Dermis blood vessel endothelial cell (primary cell): ENCODE data around the gene B4GALNT4. TPM values are rescaled to one million over a fixed set of nuclear protein-coding genes. Genes with fewer than 3 reads are reported as not detected.
"Not testable (repeated sequence)": the region's sequence is repeated elsewhere in the genome, so short reads cannot be mapped to it uniquely, and the experiment has no call there.

Experiments used
- DNase-seq: peaks from one replicate; pipeline ENCODE4 v3.0.0; 2010
- total RNA-seq: library from RNA; depleted of rRNA; stranded (reverse); fragments of >200 nt; gene quantifications from 2 replicates; pipeline ENCODE4 v1.2.3, GENCODE V29; 2014

Gene B4GALNT4
- total RNA-seq, 1 donor from 2014 or later: 5.6 TPM

DNA sequence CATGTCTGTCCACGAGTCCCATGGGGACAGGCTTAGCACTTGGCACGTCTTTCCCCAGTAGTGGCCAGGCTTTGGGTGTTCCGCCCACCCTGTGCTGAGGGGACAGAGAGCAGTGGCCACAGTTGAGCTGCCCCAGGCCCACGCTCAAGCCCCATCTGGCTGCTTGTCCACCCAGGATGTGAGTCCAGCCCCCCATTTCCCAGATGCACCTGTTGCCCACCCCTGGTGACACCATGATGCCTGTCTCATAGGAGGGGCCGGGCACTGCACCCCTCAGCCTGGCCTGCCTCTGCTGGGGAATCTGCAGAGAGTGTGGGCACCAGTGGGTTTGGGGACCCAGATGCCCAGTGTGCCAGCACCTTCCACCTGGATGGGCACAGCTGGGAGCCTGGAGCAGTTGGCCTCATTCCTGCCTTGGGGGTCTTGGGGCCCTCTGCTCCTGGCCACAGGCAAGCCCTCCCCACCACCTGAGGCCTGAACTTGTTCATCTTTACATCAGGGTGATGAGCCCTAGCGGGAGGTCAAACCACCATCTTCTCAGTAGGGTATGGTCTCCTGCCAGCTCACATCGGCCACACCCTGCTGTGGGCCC, 39.8 kb downstream of the B4GALNT4 start:
- no peak for DNase-seq

DNA sequence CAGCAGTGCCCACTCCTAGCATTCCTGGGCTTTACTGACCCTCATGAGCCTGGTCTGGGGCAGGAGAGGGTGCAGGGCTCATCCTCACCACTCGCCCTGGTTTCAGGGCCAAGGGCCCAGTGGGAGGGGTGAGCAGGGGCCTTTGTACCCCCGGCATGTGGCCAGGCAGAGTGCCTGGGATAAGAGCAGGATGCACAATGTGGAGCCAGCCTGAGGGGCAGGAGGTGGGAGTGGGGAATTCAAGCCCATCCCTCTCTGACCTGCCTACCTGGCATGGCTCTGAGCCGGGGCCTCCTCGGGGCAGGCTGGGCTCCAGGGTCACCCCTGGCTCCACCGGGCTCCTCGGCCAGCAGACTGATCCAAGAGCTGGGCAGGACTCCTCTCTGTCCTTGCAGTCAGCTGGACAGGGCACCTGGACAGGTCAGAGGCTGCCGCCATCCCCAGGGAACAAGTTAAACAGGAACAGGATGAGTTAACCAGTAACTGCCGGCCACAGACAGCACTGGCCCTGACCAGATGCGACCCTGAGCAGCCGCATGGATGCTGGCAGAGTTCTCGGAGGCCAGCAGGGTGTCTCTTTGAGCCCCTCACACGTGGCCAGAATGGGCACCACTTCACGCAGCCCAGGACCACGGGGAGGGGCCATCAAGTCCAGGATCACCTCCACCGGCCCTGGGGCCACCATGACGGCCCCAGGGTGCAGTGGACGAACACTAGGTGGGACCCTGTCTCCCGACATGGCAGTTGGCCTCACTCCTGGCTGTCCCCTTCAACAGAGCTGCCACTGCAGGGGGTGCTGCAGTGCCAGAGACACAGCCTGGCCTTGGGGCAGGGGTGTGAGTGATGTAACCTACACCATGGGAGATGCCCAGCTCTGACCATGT, 40.5 kb downstream of the B4GALNT4 start:
- no peak for DNase-seq

DNA sequence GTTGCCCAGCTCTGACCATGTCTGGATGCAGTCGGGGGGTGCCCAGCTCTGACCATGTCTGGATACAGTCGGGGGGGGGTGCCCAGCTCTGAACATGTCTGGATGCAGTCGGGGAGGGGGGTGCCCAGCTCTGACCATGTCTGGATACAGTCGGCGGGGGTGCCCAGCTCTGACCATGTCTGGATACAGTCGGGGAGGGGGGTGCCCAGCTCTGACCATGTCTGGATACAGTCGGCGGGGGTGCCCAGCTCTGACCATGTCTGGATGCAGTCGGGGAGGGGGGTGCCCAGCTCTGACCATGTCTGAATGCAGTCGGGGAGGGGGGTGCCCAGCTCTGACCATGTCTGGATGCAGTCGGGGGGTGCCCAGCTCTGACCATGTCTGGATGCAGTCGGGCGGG, 41.4 kb downstream of the B4GALNT4 start:
- DNase-seq: not testable (repeated sequence)

DNA sequence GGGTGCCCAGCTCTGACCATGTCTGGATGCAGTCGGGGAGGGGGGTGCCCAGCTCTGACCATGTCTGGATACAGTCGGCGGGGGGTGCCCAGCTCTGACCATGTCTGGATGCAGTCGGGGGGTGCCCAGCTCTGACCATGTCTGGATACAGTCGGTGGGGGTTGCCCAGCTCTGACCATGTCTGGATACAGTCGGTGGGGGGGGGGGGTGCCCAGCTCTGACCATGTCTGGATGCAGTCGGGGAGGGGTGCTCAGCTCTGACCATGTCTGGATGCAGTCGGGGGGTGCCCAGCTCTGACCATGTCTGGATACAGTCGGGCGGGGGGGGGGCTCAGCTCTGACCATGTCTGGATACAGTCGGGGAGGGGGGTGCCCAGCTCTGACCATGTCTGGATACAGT, 42.2 kb downstream of the B4GALNT4 start:
- DNase-seq: not testable (repeated sequence)

DNA sequence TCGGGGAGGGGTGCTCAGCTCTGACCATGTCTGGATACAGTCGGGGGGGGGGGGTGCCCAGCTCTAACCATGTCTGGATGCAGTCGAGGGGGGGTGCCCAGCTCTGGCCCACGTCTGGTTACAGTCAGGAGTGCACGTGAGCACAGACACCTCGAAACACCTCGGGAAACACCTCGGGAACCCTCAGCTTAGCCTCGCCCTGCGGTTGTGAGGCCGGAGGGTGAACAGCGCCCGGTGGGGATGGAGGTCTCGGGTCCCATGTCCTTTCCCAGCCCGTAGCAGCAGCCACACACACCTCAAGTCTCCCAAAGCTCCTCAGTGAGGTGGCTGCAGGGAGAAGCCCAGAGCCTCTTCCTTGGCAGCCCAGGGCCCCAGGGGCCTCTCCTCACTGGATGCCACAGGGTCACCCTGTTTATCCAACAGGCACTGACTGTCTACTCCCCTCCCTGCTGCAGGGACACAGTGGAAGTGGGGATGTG, 43.4 kb downstream of the B4GALNT4 start:
- no peak for DNase-seq

DNA sequence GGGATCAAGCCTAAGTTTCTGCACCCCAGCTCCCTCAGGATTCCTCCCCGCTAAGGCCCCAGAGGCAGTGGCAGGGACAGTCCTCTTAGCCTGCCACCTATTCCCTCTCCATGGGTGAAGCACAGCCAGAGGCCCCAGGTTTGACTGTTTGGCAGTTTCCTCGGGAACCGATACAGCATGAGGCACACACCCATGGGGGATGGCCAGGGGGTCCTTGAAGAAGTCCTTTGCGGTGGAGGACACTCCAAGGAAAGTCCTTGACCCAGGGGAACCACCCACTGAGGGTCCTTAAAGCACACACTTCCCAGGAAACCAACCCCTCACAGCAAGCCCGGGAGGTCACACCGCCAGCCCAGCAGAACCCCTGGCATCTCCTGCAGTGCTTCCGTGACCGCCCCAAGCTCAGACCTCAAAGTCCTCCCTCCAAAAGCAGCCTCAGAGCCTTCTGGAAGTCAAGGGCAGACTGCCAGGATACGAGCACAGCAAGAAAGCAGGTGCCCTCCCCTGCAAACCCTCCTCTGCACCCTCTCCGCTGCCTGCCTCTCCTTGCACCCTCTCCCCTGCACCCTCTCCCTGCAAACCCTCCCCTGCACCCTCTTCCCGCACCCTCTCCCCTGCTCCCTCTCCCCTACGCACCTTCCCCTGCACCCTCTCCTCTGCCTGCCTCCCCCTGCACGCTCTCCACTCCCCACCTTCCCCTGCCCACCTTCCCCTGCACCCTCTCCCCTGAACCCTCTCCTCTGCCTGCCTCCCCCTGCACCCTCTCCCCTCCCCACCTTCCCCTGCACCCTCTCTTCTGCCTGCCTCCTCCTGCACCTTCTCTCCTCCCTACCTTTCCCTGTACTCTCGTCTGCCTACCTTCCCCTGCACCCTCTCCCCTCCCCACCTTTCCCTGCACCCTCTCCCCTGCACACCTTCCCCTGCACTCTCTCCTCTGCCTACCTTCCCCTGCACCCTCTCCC, 44.1 kb downstream of the B4GALNT4 start:
- no peak for DNase-seq

DNA sequence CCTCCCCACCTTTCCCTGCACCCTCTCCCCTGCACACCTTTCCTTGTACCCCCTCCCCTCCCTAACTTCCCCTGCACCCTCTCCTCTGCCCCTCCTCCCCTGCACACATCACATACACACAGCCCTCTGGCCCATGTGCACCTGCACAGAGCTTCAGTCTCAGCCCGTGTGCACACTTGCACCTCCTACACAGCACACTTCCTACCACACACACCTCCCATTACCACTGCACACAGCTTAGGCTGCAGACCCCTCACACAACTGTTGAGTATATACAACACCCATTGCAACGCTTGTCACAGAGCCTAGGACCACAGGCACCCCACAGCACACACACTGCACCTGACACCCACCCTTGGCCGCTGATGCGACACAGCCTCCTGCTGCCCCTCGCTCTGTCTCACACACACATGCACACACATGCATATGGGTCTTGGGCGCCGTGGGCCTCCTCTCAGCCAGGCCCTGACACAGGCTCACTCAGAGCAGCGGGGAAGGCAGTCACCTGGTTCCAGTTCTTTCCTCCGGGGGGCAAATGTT, 45.1 kb downstream of the B4GALNT4 start:
- no peak for DNase-seq

DNA sequence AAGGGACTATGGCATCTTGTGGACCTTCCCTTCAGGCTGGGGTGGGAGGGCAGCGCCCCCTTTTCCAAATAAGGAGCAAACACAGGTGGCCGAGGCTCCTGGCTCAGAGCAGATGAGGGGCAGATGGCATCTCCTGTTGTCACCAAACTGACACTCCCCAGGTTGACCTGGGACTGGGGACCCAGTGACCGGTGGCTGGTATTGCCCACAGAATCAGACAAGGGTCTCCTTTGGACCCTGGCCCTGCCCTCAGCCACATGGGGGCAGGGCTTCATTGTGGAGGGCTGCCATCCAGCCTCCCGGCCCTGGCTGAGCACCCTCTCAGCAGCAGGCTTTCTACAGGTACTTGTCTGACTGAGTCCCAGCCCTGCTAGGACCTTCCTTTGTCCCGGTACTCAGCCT, 46.3 kb downstream of the B4GALNT4 start:
- DNase-seq: peak; percentile 17

DNA sequence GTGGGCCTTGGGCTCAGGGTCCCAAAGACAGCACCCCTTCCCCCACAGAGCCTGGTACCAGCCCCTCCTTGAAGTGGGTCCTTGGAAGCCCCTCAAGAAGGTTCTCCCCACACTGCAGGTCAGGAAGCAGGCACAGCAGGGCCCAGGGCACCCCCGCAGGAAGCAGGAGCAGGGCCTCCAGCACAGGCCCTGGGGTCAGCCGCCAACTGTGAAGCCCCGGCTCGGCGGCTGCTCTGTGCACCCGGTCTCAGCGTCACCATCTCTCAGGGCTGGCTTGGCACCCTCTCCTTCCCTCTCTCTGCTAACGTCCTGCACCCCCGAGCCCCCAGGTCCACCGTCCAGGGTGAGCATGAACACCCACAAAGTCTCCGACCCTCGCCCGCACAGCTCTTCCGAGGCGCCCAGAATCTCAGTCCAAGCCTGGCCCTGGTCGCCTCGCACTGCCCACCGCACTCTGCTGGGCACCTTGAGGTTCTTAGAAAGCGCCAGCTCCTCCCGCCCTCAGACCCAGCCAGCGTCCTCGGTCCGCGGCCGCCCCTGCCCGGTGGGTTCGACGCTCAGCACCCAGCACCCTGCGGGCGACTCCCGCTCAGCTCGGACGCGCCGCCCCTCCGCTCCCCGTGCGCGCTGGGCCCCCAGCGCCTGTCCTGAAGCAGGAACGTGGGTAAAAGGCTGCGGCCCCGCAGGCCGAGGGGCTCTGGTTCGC, 46.9 kb downstream of the B4GALNT4 start:
- no peak for DNase-seq

DNA sequence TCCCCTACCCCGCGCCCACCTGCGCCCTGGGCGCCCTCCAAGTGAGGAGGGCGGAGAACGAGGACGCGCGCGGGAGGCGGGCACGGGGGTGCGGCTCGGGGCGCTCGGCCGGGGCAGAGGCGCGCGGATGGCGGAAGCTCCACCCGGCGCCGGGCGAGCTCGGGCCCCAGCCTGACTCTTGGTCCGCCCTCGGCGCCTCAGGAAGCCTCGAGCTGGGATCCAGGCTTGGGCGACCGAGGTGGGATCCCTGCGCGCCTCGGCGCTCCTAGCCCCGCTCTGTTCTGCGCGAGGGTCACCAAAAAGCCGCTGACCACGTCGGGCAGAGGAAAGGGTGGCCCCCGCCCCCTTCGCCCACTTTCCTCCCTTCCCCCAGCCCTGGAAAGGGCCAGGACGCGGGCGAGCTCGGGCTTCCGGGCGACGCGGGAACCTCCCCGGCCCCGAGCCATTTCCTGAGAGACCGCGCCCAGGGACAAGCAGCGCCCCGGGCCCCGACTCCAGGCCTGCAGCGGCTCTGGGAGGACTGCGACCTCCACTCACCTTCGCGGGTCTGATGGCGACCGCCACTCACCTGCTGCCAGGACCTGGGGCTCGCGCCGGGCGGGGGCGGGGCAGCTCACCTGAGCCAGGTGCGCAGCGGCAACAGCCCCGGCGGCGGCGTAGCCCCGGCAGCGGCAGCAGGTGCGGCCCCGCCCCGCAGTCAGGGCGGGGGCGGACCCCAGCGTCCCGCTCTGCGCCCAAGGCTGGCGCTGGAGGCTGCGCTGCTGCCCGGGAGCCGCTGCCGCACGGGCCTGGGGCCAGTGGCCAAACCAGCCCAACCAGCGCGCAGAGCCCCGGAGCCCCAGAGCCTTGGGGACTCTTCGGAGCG, 47.7 kb downstream of the B4GALNT4 start:
- DNase-seq: peak; percentile 41

DNA sequence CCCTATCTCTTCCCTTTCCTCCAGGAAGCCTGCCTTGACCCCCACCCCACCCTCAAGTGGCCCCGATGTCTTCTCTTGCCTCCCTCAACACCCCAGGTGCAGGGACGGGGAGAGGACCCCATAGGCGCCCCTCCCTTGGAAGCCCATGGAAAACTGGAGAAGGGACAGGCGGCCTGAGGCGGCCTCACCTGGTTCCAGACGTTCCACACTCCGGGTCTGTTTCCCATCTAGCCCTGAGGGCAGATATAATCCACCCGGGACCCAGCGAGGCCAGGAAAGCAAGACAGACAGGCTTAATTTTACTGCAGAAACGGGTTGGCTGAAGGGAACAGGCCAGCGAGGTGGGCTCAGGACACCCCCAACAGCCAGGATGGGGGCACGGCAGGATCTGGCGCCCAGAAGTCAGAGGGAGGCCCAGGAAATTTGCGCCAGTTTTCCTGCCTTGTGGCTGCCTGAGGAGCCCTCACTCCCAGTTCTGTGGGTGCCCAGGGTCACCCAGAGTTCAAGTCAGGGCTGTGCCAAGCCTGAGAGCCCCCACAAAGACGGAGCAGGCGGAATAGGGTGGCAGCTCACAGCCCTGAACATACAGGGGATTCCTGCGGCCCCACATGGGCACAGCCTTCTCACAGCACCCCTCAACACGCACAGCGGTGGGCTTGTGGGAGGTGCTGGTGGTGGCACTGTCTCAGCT, 48.5 kb downstream of the B4GALNT4 start:
- DNase-seq: no peak

DNA sequence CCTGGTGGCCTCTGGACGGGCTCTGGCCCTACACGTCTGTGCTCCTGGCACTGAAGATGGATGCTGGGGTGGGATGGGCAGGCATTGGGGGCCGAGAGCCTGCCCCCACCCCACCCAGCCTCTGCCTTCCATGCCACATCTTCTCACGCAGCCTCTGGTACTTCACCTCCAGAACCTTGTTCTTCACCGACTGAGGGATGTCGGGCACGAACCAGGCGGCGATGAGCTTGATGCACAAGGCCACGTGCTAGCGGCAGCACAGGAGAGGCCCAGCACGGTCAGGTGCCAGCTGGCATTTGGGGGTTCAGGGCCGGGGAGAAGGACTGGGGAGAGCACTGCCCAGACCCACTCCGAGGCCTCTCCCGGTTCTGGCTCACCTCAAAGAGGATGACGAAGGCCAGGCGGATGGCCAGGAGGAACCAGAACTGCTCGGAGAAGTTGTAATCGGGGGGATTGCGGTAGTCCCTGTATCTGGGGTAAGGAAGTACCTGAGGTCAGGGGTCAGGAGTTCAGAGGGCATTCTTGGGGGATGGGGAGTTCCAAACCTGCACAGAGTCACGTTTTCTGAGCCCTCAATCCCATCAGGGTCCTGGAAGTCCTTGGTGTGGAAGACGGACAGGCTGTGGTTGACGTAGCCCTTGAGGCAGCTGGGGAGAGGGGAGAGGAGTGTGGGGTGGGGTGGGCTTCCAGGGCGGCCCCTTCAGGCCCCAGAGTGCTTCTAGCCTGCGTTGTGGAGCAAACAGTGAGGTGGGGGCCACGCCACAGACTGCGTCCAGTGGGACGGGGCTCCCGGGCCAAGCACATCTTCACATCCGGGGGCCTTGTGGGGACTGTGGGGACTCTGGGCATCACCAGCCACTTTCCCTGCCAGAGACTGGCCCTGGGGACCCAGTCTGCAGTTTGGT, 49.3 kb downstream of the B4GALNT4 start:
- no peak for DNase-seq

DNA sequence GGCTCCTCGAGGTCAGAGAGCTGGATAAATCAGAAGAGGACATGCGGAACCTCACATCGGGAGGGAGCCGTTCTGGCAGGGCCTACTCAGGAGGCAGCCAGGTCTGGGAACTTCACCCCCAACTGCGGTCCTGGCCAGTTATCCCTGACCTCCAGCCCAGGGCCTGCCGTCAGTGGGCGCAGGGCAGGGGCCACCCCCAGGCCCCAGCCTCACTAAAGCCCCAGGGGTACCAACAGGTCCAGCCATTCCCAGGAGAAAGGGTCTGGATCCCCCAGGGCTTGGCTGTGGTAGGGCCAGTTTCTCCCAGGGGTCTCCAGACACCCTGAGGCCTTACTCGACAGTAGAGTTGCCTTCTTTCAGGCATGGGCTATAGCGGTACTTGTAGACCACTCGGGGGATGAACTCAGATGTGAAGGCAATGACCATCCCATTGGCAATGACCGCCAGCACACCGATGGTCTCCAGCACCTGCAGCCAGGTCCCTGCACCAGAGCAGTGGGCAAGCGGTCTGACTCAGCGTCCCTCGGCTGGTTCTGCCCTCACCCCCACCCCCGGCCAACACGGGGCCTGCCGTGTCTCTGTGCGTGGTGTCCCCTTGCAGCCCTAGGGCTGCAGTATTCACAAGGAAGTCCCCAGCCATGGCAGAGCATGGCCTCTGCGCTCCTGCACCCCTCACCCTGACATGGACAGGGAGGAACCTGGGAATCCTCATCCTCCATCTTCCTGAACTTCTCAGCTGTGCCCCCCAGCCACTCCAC, 50.1 kb downstream of the B4GALNT4 start:
- DNase-seq: no peak

DNA sequence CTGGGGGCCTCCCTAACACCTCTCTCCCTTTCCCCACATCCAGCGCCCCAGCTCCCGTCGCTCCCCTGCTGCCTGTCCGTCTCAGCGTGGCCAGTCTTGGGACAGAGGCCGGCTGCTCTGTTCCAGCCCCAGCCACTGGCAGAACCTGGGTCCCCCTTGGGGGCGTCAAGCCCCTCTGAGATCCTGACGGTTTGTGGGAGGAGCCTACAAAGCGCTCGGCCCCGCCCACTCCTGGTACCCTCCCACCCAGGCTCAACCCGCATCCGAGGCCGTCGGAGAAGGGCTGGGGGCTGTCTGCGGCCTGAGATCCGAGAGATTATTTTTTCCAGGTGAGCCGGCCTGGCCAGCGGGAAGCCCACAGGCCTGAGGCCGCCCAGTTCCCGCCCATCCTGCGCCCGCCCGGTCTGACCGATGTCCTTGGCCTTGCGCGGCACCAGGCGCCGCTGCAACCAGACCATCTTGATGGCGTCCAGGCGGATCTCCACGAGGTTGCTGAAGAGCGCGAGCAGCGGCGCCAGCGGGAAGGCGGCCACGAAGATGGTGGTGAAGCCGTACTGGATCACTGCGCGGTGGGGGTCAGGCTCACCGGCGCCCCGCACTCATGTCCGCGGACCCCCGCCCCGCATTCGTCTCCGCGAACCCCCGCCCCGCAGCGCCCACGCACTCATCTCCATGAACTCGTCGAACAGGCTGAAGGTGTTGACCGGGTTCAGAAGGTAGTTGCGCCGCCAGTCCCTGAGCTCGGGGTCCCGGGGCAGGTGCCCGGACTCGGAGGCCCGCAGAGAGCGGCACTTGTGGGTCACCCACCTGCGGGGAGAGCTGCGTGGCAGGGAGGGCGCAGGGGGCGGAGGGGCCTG, 51.0 kb downstream of the B4GALNT4 start:
- DNase-seq: no peak

DNA sequence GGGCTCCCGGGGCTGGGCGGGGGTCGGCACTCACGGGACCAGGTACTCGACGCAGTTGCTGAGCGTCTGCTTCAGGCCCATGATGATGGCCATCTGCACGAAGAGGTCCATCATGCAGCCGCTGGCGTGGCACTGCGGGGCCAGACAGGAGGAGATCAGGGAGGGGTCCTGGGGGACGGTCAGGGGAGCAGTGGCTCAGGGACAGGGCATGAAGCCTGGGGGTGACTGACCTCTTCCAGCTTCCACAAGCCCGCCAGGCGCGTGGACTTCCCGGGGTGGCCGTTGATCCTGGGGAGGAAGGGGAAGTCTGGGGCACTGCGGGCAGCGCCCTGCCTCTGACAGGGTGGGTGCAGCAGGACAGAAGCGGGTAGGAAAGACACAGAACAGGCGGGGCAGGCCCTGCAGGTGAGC, 51.6 kb downstream of the B4GALNT4 start:
- no peak for DNase-seq

DNA sequence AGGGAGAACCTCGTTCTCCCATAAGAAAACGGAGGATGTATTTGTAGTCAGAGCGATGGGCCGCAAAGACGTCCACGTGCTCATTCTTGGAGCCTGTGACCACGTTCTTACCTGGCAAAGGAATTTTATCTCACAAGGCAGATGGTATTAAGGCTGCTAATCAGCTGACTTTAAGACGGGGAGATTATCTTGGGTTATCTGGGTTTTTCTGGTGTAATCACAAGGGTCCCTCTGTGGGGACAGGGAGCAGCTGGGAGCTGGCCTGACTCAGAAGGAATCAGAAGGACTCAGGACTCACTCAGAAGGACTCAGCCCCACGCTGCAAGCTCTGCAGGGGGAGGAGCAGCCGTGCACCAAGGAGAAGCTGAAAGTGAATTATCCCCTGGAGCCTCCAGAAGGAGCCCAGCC, 53.0 kb downstream of the B4GALNT4 start:
- no peak for DNase-seq

DNA sequence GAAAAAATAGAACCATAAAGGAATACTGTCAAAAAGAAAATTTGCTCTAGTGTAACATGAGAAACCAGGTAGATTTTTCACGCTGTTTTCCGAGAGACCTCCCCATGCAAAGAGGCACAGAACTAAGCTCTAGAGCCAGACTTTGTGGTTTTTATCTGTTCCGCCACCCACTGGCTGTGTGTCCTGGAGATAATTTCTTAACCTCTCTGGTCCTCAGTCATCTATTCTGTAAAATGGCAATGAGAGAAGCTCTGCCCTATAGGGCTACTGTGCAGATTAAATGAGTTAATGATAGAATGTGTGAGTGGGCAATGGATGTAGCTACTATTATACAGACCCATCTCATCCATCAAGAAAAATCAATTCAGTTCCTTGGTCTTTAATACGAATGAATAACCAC, 54.9 kb downstream of the B4GALNT4 start:
- no peak for DNase-seq
